ENCODE results near the gene NLGN1.
A peak's percentile ranks its signal among the peaks of the same experiment; 100 is the strongest.

The NLGN1 gene

DNA sequence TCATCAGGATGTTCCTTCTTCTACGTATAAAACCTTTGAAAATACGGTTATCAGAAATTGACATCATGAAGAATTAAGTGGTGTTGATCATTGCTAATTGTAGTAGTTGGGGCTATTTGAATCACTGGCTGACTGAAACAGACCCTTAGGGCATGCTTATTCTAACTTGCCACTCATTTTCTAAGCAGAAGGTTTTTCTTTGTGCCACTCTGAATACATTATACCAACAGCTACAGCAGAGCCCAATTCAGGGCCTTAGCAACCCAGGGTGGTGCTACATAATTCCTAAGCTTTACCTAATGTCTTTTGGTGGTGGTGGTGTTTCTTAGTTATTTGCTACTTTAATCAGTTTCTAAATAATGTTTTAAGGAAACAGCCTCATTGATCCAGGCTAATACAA is 524.2 kb downstream of the NLGN1 start:
- DNase-seq, result no peak

DNA sequence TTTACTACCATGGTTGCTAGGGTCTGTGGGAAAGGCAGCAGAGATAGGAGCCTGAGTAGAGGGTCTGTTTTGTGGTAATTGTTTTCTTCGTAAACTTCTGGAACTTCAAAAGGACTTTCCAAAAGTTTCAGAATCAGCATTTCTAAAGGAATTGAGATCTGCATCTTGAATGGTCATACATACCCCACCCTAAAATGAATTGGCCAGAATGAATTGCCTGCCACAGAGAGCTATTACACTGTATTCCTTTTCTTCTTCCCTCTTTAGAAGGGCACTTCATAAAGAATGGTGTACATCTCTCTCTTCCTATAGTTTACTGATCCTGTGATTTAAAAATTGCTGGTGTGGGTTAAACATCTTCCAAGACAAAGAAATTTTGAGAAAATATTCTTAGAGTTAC is 525.7 kb downstream of the NLGN1 start:
- no peak for DNase-seq

DNA sequence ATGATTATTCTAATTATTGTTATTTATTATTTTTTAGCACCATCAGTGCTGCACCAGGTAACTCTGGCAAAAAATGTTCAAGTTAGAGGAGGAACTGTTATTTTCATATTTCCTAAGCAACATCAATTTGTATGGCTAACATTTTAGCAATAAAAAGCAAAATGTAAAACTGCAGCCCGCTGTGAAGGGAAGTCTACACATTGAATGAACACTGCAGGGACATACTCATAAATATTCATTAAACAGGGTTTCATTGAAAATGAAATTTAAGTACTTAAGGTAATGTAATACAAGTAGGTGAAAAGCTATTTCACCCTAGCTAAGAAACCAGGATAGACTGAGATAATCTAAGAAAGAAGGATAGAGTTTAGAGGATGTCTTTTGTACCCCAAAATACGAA is 532.7 kb downstream of the NLGN1 start:
- DNase-seq, result no peak

DNA sequence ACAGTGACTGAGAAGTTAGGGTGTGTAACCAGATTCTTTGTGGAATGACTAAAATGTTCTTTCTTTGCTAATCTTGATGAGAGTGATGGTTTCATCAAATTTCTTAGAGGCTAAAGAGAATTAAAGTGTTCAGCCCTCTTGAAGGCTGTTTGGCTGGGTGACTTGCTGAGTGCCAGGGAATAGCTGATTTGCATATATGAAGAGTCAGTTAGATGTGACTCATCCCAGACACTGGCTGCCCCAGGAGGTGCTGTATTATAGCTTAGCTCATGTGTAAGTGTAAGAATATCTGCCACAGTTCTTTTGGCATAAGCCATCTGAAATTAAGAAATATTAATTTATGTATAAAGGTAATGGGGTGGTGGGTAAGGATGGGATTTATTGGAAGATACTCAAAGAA is 535.1 kb downstream of the NLGN1 start:
- peak in 2 of 3 donors; percentile 7 to 30 for DNase-seq

DNA sequence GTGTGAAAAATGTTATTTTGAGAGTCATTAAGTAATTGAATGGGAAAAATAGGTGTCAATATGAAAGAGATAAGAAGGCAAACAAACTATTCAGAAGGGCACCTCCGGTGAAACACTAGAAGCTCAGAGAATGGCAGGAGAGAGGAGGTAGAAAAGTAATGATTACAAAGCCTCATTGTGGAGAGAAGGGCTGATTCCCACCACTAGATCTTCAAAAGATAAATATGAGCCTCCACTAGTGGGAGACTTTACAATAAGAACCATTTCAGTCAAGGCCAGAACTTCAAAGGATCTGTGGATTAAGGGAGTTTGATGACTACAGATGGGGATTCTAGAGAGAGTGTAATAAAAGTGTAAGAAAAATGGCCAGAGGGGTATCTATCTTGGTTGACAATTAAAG is 535.6 kb downstream of the NLGN1 start:
- no peak for DNase-seq

DNA sequence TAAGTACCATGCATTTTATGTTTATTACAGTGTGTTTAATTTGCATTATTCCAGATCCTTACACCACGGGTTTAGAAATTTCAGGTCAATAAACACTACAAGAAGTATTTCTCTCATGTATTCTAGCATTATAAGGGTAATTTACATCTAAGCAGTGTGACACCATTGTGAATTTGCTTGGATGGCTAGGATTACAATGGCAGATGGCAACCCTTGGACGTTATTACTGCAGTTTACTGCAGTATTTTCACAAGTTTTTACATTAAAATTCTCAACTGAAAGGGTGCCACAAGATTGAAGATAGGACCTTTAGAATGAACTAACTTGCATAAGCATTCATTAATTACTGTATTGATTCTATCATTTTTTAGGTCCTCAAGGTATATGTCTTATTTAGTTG is 538.8 kb downstream of the NLGN1 start:
- DNase-seq, result no peak

DNA sequence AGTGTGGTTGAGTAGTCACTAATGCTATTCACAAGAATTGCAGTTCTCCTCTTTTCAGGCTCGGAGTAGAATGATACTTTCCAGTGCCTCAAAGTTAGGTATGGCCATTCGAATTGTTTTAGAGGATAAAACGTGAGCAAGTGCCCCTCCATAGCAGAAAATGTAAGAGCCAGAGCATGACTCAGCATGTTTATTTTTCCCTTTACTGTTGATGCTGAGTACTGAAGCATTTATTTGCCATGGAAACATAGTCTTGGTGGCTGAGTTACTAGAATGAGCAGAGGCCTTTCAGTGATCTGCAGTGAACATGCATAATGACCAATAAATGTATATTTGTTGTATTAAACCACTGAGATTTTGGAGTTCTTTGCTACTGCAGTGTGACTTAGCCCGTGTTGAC is 540.6 kb downstream of the NLGN1 start:
- no peak for DNase-seq

DNA sequence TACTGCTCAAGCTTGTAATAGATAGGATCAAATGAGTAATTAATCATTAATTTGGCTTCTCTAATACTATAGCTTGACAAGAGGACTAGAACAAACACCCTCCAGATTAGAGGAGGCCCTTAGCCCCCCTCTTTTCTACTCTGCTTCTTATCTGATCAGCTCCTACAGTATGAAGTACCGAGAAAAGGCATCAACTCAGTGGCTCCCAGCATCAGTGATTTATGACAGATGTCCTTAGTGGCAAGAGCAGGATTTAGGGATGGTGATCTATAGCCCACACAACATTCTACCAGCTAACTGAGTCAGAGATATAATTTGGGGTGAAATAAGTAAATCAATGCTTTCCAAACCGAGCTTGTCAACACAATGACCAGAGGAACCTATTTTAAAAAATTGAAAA is 541.1 kb downstream of the NLGN1 start:
- no peak for DNase-seq

DNA sequence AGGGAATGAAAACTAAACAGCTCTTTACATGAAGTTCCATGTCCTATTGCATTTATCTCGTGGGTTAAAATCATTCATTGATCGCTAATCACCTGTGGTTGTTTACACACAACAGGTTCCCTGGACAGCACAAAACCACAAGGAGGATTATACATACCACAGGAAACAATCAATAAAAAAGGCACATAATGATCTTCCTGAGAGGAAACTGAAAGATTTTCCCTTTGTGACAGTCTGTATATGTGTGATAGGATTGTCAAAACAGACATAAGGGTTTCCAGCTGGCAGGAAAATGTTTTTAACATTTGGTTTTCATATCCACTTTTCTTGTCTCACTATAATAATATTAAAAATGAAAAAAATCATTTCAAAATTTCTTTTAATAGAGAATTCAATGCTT is 541.8 kb downstream of the NLGN1 start:
- DNase-seq, result no peak

DNA sequence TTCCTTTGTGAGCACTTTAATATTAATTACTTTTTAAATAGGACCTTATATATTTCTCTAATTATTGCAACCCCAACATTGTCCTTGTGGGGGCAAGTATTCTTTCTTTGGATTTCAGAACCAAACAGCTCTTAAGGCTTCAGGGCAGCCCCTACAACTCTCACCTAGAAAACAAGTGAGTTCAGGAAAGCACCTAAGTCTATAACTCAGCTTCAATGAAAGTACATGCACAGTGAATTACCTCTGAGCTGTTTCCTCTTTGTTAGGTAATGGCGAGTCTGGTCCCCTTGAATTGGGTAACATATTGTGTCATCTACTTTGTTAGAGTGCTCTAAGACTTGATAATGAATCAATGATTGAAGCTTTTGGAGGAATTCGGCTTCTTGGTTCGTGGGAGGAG is 545.7 kb downstream of the NLGN1 start:
- no peak for DNase-seq

DNA sequence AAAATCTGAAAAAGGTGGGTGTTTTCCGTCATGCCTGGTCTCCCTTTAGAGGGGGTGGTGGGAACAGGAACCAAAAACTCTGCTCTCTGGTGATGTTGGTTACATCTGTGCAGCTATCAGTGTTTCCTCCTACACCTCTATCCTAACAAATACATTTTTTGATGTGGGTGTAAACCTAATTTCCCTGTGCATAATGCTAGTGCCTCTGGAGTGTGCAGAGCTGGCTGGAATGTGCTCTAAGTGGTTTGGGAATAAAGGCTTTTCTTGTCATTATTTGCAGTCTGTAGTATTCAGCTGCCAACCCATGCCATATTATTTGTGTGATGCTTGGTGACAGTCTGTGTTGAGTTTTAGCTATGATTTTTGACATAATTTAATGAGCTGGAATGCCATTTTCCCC is 547.6 kb downstream of the NLGN1 start:
- DNase-seq, result no peak

DNA sequence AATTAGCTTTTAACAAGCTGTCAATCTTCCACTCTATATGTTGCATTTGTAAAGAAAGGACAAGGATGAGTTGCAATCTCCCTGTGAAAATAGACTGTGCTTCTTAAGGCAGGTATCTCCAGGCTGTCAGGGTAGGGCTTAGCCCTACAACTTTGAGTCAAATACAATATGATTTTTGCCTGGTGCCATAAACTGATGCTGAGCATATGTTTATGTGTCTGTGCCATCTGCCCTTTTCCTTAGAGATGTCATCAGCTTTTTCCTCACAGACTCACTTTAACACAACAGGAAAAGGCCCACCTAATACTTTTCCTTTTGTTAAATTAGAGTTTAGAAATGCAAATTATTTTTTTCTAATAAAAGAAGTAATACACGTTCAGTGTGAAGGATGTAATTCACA is 548.3 kb downstream of the NLGN1 start:
- DNase-seq, result no peak

DNA sequence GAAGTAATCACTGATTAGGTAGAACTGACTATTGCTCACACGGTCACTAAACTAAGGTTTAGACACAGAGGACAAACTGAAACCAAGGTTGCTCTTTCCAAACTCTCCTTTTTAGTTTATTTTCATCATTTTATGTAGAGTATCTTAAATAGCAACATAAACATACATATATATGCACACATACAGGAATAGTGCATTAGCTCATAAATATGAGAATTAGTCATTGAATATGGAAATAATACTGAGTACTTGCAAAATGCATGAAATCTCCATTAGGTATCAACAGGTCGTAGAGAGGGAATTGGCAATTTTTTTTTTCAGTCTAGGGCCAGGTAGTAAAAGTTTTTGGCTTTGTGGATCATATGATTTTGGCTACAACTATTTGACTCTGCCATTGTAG is 557.1 kb downstream of the NLGN1 start:
- DNase-seq, result no peak

DNA sequence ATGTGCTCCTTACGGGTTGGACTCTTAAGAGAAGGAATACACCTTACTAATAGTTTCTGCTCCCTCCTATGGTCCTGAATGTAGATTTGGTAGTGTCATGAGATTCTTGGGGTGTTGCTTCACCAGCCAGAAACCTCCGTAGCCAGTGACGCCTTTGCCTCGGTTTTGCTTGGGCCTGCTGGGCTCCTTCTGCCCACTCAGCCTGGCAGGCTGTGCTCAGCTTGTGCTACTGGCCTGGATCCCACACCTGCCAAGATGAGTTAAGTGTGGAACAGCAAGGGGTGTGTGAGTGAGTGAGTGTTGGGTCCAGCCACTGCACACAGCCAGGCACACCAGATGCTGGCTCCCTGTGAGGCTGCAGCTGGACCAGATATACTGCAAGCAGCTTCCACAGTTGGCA is 560.1 kb downstream of the NLGN1 start:
- no peak for DNase-seq

DNA sequence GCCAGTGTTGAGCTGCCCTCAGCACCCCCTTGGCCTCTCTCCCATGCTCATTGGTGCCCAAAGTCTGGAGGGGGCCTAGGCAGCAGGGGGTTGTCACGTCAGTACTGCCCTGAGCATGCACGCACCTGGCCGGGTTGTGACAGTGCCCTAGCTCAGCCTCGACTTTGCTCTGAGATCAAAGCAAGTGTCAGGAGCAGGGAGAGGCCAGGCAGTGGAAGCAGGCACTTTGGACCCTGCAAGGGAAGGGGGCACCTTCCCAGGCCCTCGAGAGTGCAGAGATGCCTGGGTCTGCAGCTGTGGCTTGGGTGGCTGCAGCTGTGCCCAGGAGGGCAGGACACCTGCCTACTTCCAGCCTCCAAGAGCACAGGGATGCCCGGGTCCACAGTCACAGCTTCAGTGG is 561.3 kb downstream of the NLGN1 start:
- DNase-seq, result no peak

DNA sequence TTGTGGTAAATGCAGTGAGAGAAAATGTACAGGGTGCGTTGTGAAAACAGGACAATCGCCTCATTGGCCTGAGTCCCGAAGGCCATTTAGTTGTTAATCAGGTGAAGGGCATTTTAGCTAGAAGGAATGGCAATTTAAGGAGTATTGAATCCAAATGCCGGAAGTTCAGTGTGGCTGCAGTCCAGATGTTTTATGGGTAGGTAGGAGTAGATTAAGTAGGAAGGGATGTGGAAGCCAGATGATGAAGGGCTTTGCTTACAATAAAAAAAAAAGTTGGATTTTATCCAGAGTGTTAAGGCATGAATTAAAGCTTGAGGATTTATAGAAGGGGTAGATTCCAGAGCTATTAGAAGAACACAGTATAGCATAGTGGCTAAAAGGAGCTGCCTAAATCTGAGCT is 572.7 kb downstream of the NLGN1 start:
- DNase-seq, result no peak

DNA sequence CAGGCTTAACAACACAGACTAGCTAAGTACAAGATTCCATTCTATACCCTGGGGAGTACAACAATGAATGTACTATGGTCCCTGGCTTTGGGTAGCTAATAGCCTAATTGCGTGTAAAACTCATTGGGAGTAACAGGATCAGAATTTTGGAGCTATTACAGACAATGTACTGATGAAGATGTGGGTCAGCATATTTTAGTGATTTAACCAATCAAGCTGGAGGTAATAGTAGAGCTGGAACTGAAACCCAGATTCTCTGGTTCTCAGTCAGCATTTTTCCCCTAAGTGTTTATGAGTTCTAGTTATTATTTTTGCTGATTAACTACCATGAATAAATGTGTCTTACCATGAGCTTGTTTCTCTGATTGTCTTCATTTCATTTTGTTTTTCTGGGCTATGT is 578.7 kb downstream of the NLGN1 start:
- no peak for DNase-seq

DNA sequence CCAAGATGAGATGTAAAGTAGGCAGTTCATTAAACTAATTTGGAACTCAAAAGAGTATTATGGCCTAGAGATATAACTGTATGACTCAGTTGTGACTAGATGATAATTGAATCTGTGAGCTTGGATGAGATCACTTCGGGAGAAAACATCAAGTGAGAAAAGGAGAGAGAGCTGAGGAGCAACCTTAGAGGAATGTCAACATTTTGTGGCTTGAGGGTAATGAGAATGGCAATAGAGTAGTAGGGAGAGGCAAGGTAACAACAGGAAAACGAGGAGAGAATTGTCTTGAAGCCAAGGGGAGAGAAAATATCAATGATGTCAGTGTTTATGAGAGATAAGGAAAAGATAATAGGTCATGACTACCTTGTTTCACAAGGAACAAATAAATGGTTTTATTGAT is 580.2 kb downstream of the NLGN1 start:
- DNase-seq, result no peak

DNA sequence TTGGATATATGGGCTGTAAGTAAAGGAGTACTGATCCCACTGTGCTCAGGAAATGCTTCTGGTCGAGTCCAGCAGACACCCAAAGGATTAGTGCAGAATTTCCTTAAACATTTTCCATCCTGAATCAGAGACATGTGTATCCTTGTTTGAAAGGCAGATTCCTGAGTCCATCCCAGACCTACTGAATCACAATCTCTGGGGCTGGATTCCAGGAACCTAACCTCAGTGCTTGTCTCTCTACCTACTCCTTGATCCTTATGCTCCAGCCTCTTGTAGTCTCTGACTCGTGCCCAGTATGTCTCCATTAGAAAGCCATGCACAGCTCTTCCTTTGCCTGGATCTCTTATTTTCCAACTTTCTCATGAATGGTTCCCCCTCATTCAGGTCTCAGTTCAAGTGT is 585.8 kb downstream of the NLGN1 start:
- no peak for DNase-seq

DNA sequence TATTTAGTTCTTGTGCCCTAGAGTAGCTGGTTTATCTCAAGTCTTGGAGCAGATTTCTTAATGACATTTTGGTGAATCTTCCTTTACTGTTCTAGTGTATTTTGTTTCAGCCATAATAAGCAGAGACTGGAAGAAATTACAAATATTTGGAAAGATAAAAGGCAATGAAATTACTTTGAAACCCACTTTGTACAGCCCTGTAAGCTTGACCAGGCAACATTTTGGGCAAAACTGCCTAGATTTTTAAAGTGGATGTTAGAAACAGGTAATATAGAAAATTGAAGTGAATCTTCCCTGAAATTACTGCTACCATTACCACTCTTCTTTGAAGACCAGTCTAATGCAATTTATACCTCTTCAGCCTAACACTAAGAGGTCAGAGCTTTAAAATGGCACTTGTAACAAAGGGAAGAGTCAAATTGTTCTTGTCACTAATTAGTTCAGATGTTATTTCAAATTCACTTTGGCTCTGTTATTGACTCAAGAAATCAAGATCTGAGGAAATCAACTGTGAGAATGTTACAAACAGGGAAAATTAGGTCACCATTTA is 589.4 kb downstream of the NLGN1 start:
- no peak for DNase-seq

DNA sequence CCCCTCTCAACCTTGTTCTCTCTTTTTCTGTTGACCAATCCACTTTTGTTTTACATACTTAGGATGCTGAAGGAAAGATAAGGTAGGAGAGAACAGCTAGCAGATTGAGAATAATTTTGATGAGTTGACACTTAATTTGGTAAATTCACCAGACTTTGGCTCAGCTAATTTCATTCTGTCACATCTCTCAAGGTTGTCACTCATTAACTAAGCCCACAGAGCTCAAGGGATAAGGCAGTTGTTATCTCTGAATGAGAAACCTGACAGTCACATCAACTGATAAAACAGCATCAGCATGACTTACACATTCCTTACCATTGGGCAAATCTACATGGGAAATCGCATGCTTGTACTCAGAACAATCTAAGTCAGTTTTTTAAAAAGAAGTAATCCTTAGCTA is 591.4 kb downstream of the NLGN1 start:
- no peak for DNase-seq

DNA sequence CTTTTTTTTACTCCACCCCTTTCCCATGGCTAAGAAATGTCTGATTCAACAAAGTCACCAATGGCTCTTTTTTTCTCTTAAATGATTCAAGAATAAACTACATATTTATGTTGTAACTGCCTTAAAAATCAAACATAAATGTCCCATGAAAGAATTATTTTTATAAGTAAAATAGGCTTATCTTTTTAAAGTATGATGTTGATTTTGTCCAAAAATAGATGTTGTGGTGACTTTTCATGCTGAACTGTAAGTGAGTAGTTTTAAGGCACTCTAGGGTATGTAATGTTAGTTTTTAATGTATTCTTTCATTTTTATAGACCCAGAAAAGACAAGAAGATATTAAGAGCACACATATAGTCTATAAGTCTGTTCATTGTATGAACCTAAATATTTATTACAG is 594.9 kb downstream of the NLGN1 start:
- DNase-seq, result no peak

DNA sequence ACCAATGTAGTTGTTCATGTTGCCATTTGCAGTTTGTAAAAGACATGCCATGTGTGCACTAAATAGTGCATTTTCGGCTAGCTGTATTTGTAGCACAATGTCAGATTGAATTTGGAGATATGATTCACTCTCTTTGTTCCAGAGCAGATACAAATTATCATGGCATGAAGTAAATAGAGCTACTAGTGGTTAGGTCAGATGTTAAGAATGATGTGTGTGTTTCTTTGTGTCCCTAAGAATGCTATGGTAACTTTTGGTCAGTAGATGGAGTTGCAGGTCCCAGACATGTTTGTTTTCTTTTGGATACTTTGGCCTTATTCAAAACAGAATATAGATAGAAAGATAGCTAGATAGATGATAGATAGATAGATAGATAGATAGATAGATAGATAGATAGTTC is 595.8 kb downstream of the NLGN1 start:
- DNase-seq, result no peak

DNA sequence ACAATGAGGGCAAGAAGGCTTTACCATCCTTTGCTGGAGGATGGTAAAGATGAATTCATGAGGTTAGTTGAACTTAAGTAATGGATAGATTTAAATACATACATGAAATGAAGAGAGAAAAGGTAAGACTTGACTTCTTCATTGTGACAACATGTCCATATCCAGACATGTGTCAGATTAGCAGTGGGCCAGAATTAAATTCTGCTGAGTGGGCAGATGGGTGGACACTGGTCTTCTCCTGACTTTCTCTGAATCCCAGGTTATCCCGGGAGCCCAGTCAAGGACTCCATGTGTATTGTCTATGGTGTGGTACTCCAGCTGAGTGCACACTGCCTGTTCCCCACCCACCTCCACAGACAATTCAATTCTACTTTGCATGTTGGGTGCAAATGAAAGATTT is 603.1 kb downstream of the NLGN1 start:
- DNase-seq, result no peak

DNA sequence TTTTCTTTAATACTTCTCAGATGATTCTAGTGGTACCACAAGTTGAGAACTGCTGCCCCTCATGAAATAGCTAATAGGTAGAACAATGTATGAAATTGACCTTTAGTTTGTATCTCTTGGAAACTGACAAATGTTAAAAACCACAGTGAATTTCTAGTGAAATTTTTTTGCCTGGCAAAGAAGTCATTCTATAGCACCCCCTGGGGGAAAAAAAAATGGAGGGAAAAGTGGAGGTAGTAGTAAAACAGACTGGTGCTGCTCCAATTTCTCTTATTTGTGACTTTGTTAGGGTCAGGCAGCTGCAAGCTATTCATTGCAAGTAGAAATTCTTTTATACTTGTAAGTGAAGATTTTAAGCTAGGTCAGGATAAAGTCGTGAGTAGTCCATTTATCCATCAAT is 605.0 kb downstream of the NLGN1 start:
- no peak for DNase-seq

DNA sequence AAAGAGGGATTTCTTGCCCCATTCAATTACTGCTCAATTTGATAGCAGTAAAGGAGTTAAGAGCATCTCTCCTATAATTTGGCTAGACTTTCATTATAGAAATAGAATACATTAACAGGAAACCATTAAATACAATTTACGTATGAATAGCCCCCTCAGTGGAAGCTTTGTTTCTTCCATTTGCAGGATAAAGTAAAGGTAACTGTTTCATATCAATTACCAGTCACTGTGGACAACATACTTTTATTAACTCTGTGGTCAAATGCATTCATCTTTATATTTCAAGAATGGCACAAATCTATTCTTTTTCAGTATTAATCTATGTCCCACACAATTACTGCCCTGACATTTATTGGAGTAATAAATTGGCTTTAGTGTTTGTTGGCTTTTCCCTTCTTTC is 613.4 kb downstream of the NLGN1 start:
- DNase-seq, result no peak

Data from suppressor macrophage treated with lipopolysaccharide for 1 hour (primary cell).